Subcutaneous abdominal adipose tissue (tissue), 5 donors: ENCODE results near the gene DHX58.

Experiments
- H3K27ac ChIP-seq: one replicate; pipeline ENCODE4 v1.7.0; 2013; ENCODE audit warnings: low read depth, mild to moderate bottlenecking, inconsistent platforms, low read length, moderate library complexity
- H3K27me3 ChIP-seq, 5 donors: one replicate each; pipeline ENCODE4 v1.7.0; 2013; ENCODE audit warnings: low read length in 5 of 5, inconsistent platforms in 1 of 5; ENCODE audit not compliant: control insufficient read depth in 5 of 5, insufficient read depth in 4 of 5
- H3K36me3 ChIP-seq, 5 donors: one replicate each; pipeline ENCODE4 v1.7.0; 2013; ENCODE audit warnings: low read length in 5 of 5; ENCODE audit not compliant: control insufficient read depth in 5 of 5, insufficient read depth in 5 of 5
- H3K4me1 ChIP-seq, 5 donors: one replicate each; pipeline ENCODE4 v1.7.0; 2013; ENCODE audit warnings: low read length in 5 of 5, mild to moderate bottlenecking in 3 of 5, moderate library complexity in 1 of 5; ENCODE audit not compliant: control insufficient read depth in 5 of 5, insufficient read depth in 5 of 5
- H3K4me3 ChIP-seq, 5 donors: one replicate each; pipeline ENCODE4 v1.7.0; 2013; ENCODE audit warnings: low read length in 5 of 5, low read depth in 1 of 5
- H3K9ac ChIP-seq, 5 donors: one replicate each; pipeline ENCODE4 v1.7.0; 2013; ENCODE audit warnings: low read length in 5 of 5, mild to moderate bottlenecking in 4 of 5, moderate library complexity in 3 of 5
- H3K9me3 ChIP-seq, 5 donors: one replicate each; pipeline ENCODE4 v1.7.0; 2013; ENCODE audit warnings: low read length in 5 of 5; ENCODE audit not compliant: control insufficient read depth in 5 of 5
- donor health status: healthy.
- donor health status: healthy.
- donor health status: healthy.
- donor health status: healthy.
- donor health status: healthy.

The DHX58 gene

DNA sequence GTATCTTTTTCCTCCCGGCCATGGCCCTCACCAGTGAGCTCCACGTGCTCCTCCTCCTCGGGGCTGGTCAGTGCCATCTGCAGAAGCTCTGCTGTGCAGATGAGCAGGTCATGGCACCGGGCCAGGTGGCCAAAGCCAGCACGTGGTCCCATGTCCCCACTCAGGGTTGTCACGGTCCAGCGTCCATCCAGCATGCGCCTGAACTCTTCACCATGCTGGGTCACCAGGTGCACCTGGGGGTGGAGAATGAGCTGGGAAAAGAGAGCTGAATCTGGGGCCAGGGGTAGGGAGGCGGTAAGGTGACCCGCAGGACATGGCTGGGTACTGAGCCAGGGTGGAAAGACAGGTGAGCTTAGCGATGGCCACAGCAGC lies 1.3 kb downstream of the DHX58 start:
- Histone ChIP-seq H3K36me3 (peaks cover 0 to 49% (median 40%) of the 10 kb centered on the region in 5 donors), H3K4me3 (peak overlapping the region in 4 of 5 donors; percentile 71 to 94 (median 81)), H3K9me3 (no peaks in the 10 kb centered on the region), H3K9ac (peak overlapping the region in 3 of 5 donors; percentile 81 to 93 (median 85)), H3K4me1 (peaks cover 8 to 23% (median 20%) of the 10 kb centered on the region in 5 donors), H3K27me3 (no peaks in the 10 kb centered on the region), H3K27ac (peak overlapping the region; percentile 90)

DNA sequence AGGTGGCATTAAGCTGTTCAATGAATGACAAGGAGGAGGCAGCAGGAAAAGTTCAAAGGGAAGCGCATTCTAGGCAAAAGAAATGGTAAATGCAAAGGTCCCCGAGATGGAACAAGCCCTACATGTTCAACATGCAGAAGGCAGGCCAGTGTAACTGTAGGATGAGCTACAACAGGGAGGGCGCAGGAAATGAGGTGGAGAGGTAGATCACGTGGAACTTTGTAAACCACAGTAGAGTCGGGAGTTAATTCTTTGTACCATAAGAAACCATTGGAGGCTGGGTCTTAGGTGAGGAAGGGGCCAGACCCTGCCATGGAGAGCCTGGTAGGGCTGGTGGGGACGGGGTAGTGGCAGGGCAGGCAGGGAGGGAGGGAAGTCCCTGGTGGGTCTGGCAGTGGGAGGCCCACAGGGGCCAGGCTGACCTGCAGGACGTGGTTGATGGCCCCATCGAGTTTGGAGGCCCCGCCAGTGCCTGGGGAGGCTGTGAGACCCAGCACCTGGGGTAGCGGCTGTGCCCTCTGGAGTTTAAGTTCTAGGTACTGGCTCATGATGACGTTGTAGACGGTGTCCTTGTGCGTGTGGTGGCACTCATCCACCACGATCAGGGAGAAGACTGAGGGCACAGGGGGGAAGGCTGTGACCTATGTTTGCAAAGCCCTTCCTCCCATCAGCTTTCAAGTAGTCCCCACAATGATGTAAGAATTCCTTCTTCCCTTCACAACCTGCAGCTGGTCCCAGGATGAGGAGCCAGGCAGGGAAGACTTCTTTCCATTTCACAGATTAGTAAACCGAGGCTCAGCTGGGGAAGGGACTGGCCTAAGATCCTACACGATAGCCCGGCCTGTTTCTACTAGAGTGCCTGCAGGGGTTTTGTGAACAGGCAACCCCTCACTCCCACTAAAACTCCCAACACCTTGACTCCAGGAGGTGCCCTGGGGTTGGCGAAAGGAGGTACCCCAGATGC lies 1.9 kb downstream of the DHX58 start:
- no peak overlapping the region for H3K27ac ChIP-seq
- H3K9me3 ChIP-seq, result no peaks in the 10 kb centered on the region
- no peak overlapping the region for H3K4me3 ChIP-seq
- no peaks in the 10 kb centered on the region for H3K27me3 ChIP-seq
- peaks cover 0 to 51% (median 42%) of the 10 kb centered on the region in 5 donors for H3K36me3 ChIP-seq
- peaks cover 8 to 23% (median 20%) of the 10 kb centered on the region in 5 donors for H3K4me1 ChIP-seq
- H3K9ac ChIP-seq, result no peak overlapping the region

DNA sequence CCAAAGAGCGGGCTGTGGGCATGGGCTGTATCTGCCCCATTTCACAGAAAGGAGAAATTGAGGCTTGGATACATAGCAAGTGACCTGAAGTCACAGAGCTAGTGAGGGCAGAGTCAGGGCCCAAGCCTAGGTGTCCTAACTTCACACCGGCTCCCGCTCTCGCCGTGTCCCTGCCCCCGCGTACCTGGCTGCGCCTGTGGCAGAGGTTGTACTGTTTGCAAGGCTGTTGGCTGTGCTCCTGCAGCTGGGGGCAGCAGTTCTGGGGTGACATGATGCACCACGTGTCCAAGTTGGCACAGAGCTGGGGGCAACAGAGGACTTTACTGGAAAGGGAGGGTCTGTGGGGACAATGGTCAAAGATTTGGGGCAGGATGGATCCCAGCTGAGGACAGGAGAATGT lies 3.4 kb downstream of the DHX58 start:
- Histone ChIP-seq H3K9ac (no peak overlapping the region), H3K9me3 (no peaks in the 10 kb centered on the region), H3K27ac (no peak overlapping the region), H3K27me3 (no peaks in the 10 kb centered on the region), H3K4me1 (peaks cover 8 to 23% (median 20%) of the 10 kb centered on the region in 5 donors), H3K36me3 (peaks cover 0 to 54% (median 45%) of the 10 kb centered on the region in 5 donors), H3K4me3 (no peak overlapping the region)

DNA sequence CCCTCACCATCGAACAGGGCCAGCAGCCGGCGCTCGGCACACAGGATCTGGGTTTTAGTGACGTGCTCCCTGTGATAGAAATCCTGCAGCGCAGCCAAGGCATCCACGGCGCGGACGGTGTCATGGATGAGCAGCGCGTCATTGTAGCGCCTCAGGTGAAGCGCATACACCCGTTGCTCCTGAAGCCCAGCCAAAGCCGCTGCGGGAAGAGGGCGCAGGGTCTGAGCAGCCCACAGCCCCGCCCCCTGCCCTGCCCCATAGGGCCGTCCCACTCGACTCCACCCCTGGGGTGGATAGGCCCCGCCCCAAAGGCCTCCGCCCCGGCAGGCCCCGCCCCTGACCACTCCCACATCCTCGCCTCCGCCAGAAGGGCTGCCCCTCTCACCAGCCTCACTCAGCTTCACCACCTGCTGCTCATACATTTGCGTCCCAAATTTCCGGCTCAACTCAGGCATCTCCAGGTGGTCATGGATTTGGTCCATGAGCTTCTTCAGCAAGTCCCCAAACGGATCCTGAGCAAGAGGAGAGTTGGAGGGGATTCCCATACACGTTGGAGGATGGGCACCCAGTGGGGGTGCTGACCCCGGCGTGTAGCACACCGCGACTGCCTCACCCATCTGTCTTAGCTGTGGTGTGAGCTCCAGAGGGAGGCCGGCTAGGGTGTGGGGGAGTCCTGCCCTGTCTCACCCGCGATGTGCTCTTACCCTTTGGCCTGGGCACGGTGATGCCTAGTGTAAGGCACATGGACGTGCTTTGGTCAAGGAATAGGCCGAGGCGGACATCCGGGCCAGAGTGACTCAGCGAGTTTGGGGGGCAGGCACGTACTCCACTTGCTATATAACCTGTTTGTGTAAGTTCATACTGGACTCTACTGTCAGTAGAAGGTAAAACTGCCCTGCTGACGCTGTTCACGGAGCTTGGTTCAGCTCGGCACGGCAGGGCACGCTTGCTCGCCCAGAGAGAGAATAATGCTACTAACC lies 4.6 kb downstream of the DHX58 start:
- Histone ChIP-seq H3K27me3 (no peaks in the 10 kb centered on the region), H3K4me1 (peaks cover 7 to 18% (median 15%) of the 10 kb centered on the region in 5 donors), H3K4me3 (no peak overlapping the region), H3K9ac (no peak overlapping the region), H3K9me3 (no peaks in the 10 kb centered on the region), H3K27ac (no peak overlapping the region), H3K36me3 (peaks cover 0 to 55% (median 47%) of the 10 kb centered on the region in 5 donors)

DNA sequence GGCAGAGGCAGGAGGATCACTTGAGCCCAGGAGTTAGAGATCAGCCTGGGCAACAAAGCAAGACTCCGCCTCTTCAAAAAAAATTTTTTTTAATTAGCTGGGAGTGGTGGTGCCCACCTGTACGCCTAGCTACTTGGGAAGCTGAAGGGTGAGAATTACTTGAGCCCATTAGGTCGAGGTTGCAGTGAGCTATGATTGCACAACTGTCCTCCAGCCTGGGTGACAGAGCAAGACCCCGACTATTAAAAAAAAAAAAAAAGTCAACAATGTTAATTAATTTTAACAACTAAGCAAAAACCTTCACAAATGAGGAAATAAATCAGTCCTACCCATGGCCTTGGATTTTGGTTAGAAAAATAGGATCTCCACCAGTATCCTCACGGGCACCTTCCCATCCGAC lies 5.4 kb downstream of the DHX58 start:
- Histone ChIP-seq H3K4me1 (peaks cover 4 to 16% (median 10%) of the 10 kb centered on the region in 5 donors), H3K27me3 (no peaks in the 10 kb centered on the region), H3K9me3 (no peaks in the 10 kb centered on the region), H3K27ac (no peak overlapping the region), H3K36me3 (peaks cover 0 to 56% (median 48%) of the 10 kb centered on the region in 5 donors), H3K4me3 (no peak overlapping the region), H3K9ac (no peak overlapping the region)

DNA sequence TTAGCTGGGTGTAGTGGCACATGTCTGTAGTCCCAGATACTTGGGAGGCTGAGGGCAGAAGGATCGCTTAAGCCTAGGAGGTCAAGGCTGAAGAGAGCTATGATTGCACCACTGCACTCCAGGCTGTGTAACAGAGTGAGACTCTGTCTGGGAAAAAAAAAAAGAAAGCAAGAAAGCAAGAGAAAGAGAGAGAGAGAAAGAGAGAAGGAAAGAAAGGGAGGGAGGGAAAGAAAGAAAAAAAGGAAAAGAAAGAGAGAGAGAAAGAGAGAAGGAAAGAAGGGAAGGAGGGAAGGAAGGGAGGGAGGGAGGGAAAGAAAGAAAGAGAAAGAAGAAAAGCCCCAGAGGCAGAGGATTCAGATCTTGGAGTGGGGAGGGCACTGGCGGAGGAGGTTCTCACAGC lies 6.5 kb downstream of the DHX58 start:
- peaks cover 0 to 53% (median 46%) of the 10 kb centered on the region in 5 donors for H3K36me3 ChIP-seq
- no peak overlapping the region for H3K27ac ChIP-seq
- H3K9me3 ChIP-seq, result no peaks in the 10 kb centered on the region
- H3K4me1 ChIP-seq, result peaks cover 0 to 12% (median 4%) of the 10 kb centered on the region in 5 donors
- no peak overlapping the region for H3K9ac ChIP-seq
- H3K27me3 ChIP-seq, result no peaks in the 10 kb centered on the region
- H3K4me3 ChIP-seq, result no peak overlapping the region

DNA sequence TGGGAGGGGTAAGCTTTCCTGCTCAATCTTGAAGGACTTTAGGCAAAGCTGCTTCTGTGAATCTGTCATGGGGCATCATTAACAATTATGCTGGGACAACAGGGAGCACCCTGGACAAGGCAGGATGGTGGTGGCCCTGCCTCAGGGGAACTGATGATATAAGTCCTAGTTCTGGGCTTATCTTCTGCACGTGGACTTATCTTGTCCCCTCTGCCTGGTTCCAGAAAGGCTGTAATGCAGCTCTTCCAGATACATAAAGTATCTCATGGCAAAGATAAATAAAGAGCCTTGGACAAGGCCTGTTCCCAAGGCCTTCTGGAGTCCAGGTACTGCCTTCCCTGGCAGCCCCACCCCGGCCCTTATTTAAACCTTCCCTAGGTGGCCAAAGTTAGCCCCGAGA lies 8.2 kb downstream of the DHX58 start:
- no peak overlapping the region for H3K9ac ChIP-seq
- H3K4me3 ChIP-seq, result no peak overlapping the region
- no peaks in the 10 kb centered on the region for H3K9me3 ChIP-seq
- peaks cover 0 to 9% (median 4%) of the 10 kb centered on the region in 5 donors for H3K4me1 ChIP-seq
- H3K27me3 ChIP-seq, result no peaks in the 10 kb centered on the region
- peaks cover 0 to 44% (median 40%) of the 10 kb centered on the region in 5 donors for H3K36me3 ChIP-seq
- no peak overlapping the region for H3K27ac ChIP-seq

DNA sequence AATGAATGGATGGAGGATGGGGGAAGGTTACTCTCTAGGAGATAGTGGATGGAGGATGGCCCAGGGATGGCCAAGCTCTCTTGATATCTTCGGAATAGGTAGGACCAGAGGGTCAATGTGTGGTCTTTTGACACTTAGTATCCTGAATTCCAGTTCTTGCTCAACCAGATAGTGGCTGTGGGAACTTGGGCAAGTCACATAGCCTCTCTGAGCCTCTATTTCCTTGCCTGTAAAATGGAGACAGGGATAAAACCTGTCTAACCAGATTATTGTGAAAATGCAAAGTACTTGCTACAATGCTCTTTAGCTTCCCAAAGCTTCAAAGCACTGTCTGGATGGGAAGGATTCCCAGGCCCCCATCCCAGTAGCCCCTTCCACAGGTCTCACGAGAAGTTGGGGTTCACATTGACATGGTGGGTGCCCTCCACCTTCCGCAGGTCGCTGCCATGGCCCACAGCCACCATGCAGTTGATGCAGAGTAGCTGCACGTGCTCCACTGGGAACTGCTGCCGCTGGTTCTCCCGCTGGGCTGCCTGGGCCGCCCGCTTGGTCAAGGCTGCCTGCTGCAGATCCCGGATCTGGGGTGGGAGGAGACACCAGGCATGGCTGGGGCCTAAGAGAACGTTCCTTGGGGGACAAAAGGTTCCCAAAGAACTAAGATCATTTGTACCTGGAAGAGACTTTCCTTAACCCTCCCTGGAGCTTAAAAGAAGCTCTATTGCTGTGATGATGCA lies 9.1 kb downstream of the DHX58 start:
- H3K4me1 ChIP-seq, result peaks cover 0 to 9% (median 4%) of the 10 kb centered on the region in 5 donors
- H3K27ac ChIP-seq, result no peak overlapping the region
- H3K9me3 ChIP-seq, result no peaks in the 10 kb centered on the region
- H3K9ac ChIP-seq, result no peak overlapping the region
- H3K27me3 ChIP-seq, result no peaks in the 10 kb centered on the region
- H3K4me3 ChIP-seq, result no peak overlapping the region
- peaks cover 0 to 35% (median 31%) of the 10 kb centered on the region in 5 donors for H3K36me3 ChIP-seq

DNA sequence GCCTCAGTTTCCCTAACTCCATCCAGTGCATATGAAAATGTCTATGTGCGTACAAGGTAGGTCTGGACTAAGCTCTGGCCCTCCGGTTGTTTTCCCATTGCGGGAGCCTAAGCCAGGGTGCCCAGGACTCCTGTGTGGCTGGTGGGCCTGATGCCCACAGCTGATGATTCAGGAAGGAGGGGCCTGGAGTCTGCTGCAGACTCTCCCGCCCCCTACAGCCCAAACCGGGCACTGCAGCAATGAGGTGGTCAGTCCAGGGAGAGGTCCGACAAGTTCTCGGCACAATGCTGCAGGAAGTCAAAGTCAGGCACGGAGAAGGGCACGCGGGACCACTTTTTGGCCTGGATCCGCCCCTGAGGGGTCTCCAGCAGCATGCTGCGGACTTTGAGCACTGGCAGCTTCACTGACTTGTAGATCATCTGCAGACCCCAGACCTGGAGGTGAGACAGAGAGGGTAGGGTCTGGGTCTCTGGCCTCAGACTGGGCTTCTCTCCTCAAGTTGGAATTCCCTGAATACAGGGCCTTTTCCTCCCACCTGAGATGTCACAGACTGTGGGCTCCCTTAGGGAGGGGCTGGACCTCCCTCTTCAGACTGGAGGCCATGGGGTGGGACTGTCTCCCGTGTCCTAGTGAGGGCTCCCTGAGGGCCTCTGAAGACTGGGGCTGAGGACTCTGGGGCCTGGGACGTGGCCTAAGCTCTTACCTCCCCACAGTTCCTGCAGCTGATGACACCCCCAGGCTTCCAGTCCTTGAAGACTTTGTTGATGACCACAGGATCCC lies 10.8 kb downstream of the DHX58 start:
- Histone ChIP-seq H3K9me3 (no peaks in the 10 kb centered on the region), H3K4me3 (no peak overlapping the region), H3K9ac (peak overlapping the region in 1 of 5 donors; percentile 25), H3K36me3 (peaks cover 0 to 29% (median 25%) of the 10 kb centered on the region in 5 donors), H3K27me3 (peaks cover 12 to 15% (median 15%) of the 10 kb centered on the region in 5 donors), H3K4me1 (peaks cover 0 to 14% (median 7%) of the 10 kb centered on the region in 5 donors), H3K27ac (no peak overlapping the region)
